Left hindlimb (tissue), 1 donor: ENCODE results near the gene PTH2R.
"Not testable (repeated sequence)": the region's sequence is repeated elsewhere in the genome, so short reads cannot be mapped to it uniquely, and the experiment has no call there.

Source experiments
- DNase-seq: peaks from one replicate; pipeline ENCODE4 v3.0.0-alpha.2; 2018

PTH2R gene

GRCh38 chr2:208488686-208489564 is 82.3 kb downstream of the PTH2R start:
- no peak for DNase-seq

DNA sequence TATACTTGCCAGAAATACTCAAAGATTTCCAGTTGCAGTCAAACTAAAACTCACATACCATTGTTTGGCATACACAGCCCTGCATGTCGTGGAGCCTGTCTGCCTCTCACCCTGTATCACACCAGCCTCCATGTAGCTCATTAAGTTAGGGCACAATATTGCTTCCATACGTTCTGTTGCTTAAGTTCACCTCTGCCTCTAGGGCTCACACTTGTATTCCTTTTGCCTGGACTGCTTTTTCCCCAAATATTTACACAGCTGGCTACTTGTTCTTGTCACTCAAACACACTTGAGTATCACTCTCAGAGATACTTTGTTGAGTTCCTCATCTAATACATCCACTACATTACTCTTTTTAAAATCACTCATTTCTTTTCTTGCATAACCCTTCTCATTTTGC is 83.1 kb downstream of the PTH2R start:
- no peak for DNase-seq

GRCh38 chr2:208490492-208490891 is 83.9 kb downstream of the PTH2R start:
- no peak for DNase-seq

- DNase-seq = no peak
Observed at GRCh38 chr2:208491641-208492040, 85.0 kb downstream of the PTH2R start.

- DNase-seq = no peak
Observed at GRCh38 chr2:208492069-208492468, 85.5 kb downstream of the PTH2R start.

- no peak for DNase-seq
Observed at GRCh38 chr2:208493186-208493585, 86.6 kb downstream of the PTH2R start.

DNA sequence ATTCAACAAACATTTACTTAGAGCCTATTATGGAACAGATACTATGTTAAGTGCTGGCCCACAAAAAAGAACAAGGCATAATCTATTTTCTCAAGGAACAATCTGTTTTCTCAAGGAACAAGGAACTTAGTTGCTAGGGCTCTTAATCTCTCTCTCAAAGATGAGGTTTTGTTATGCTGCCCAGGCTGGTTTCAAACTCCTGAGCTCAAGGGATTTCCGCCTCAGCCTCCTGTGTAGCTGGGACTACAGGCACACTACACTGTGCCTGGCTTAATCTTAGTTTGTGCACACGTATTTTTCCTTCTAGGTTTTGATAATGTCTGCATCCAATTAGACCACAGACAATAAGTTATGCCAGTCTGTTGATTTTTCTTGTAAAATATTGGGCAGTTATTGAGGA is 89.5 kb downstream of the PTH2R start:
- no peak for DNase-seq

DNA sequence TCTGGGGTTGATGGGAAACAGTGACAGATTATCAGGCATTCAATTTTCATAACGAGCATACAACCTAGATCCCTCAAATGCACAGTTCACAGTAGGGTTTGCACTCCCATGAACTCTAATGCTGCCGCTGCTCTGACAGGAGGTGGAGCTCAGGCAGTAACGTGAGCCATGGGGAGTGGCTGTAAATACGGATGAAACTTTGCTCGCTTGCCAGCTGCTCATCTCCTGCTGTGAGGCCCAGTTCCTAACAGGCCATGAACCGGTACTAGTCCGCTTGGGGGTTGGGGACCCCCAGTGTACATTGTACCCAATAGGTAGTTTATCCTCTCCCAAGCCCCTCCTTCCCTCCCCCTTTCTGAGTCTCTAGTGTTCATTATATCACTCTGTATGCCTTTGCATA is 94.6 kb downstream of the PTH2R start:
- no peak for DNase-seq

- no peak for DNase-seq
Observed at GRCh38 chr2:208502288-208502687, 95.7 kb downstream of the PTH2R start.

DNA sequence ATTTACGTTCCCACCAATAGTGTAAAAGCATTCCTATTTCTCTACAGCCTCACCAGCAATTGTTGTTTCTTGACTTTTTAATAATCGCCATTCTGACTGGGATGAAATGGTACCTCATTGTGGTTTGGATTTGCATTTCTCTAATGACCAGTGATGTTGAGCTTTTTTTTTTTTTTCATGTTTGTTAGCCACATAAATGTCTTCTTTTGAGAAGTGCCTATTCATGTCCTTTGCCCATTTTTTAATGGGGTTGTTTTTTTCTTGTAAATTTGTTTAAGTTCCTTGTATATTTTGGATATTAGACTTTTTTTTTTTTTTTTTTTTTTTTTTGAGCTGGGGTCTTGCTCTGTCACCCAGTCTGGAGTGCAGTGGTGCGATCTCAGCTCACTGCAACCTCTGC is 98.8 kb downstream of the PTH2R start:
- DNase-seq = not testable (repeated sequence)

DNA sequence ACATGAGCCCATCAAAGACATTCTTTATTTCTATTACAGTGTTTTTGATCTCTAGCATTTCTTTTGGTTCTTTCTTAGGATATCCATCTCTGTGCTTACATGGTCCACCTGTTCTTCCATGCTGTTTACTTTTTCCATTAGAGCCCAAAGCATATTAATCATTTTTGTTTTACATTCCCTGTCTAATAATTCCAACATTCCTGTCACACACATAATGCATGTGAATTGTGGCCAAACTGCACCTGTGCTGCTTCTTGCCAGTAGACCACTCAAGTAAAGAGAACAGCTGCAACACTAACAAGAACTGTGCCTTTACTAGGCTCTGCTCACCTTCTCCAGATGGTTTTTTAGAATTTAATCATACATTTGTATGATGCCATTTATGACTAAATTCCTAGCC is 103.0 kb downstream of the PTH2R start:
- DNase-seq = no peak

- no peak for DNase-seq
Observed at GRCh38 chr2:208511016-208511415, 104.4 kb downstream of the PTH2R start.

DNA sequence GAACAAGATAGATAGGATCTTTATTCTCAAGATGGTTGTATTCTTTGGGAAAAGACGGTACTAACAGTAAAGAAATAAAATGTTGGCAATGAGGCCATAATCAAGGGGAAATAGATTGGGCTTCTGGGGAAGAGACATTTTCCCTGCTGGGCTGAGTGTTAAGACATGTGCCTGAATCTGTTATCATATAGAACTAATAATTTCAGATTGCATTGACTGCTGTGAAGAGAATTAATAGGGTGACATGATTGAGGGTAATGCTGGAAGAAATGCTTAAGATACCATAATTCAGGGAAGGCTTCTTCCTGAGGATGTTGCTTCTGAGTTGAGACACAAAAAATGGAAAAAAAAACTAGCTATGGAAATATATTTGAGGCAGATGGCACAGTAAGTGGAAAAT is 105.0 kb downstream of the PTH2R start:
- DNase-seq = no peak

DNA sequence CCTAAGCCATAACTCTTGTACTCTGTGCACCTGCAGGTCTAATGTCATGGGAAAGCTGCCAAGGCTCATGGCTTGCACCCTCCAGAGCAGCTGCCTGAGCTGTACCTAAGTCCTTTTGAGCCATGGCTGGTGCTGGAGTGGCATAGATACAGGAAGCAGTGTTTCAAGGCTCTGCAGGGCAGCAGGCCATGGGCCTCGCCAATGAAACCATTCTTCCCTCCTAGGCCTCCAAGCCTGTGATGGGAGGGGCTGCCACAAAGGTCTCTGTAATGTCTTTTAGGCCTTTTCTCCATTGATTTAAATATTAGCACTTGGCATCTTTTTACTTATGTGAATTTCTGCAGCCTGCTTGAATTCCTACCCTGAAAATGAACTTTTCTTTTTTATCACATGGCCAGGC is 108.5 kb downstream of the PTH2R start:
- no peak for DNase-seq

DNA sequence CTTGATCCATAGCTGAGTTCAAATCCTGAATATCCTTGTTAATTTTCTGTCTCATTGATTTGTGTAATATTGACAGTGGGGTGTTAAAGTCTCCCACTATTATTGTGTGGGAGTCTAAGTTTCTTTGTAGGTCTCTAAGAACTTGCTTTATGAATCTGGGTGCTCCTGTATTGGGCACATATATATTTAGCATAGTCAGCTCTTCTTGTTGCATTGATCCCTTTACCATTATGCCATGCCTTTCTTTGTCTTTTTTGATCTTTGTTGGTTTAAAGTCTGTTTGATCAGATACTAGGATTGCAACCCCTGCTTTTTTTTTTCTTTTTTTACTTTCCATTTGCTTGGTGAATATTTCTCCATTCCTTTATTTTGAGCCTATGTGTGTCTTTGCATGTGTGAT is 116.5 kb downstream of the PTH2R start:
- not testable (repeated sequence) for DNase-seq

GRCh38 chr2:208525165-208525564 is 118.6 kb downstream of the PTH2R start:
- not testable (repeated sequence) for DNase-seq

- no peak for DNase-seq
Observed at GRCh38 chr2:208529796-208530195, 123.2 kb downstream of the PTH2R start.

- DNase-seq = no peak
Observed at GRCh38 chr2:208531361-208531760, 124.8 kb downstream of the PTH2R start.

- not testable (repeated sequence) for DNase-seq
Observed at GRCh38 chr2:208535578-208535977, 129.0 kb downstream of the PTH2R start.

DNA sequence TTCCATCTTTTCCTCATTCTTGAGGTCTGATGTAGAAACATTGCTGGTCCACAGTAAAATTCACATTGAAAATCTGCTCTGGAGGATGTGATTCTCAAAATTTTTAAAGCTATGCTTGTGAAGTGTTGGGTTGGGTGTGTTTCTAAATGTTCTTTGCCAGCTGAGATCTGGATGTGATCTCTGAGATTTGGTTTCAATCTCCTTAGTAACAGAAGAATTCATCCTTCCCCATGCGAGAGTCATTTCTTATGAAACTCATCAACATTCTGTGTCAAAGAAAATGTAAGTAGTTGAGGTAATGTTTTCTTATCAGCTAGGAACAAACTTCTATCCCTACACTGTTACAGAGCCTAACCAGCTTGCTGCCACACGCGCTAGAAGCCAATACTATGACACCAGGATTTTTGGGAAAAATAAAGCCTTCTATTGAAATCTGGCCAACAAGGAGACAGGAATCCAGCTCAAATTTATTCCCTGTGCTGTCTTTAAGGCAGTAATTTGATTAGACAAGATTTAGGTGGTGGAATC is 134.9 kb downstream of the PTH2R start:
- no peak for DNase-seq

GRCh38 chr2:208541989-208542464 is 135.4 kb downstream of the PTH2R start:
- DNase-seq = no peak

DNA sequence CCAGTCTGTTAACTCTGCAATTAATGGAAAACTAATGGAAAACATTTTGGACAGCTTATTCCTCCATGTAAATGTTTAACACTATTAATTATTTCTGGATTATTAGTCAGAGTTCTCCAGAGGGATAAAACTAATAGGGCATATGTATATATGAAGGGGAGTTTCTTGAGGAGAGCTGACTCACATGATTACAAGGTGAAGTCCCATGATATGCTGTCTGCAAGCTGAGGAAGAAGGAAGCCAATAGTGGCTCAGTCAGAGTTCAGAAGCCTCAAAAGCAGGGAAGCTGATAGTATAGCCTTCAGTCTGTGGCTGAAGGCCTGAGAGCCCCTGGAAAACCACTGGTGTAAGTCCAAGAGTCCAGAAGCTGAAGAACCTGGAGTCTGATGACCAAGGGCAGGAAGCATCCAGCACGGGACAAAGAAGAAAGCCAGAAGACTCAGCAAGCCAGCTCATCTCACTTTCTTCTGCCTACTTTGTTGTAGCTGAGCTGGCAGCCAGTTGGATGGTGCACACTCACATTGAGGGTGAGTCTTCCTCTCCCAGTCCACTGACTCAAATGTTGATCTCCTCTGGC is 136.0 kb downstream of the PTH2R start:
- DNase-seq = no peak
